GM12878 (cell line): ENCODE results near the gene FAM53B. TPM values are rescaled to one million over a fixed set of nuclear protein-coding genes. Genes with fewer than 3 reads are reported as not detected.

ENCODE experiments used
- ATAC-seq: fragments of 200-7000 bp; cut with Tn5 transposase; 3 replicates; pipeline ENCODE4 v1.9.1; 2020; ENCODE audit warnings: mild to moderate bottlenecking, moderate library complexity
- BruUV-seq: library from RNA; stranded (reverse); fragments of 400-500 nt; replicated peaks from 2 replicates; lab custom pipeline; 2021; lab: Mats Ljungman, UMichigan
- CTCF ChIA-PET: fragments of 300-600 bp; sonication (Branson Sonifier 250); formaldehyde crosslinking; extraction: SDS; loops from one replicate; lab custom pipeline; 2021; ENCODE audit warnings: inconsistent platforms; lab: Yijun Ruan, JAX
- POLR2A ChIA-PET: fragments of 350-600 bp; formaldehyde crosslinking; extraction: SDS; loops from one replicate; lab custom pipeline; 2021; ENCODE audit warnings: inconsistent platforms; lab: Charles Lee
- RAD21 ChIA-PET: fragments of 300-600 bp; sonication (Branson Sonifier 250); formaldehyde crosslinking; loops from one replicate; lab custom pipeline; 2023; ENCODE audit warnings: antibody characterized with exemption; ENCODE audit not compliant: unreplicated experiment; lab: Charles Lee
- SMC1A ChIA-PET: fragments of 300-600 bp; sonication (Branson Sonifier 250); formaldehyde crosslinking; loops from one replicate; lab custom pipeline; 2023; ENCODE audit not compliant: unreplicated experiment, uncharacterized antibody; lab: Charles Lee
- DNase-seq: peaks from one replicate; pipeline ENCODE4 v3.0.0-alpha.2; 2011; ENCODE audit warnings: low read depth, low spot score
- FAIRE-seq: peaks from 3 replicates; lab custom pipeline; 2011; peaks lifted over from hg19 to GRCh38; lab: Jason Lieb, UNC
- H2AFZ ChIP-seq: 2 replicates; pipeline ENCODE4 v1.6.0; 2011; ENCODE audit warnings: low read depth, low read length, control low read depth; ENCODE audit not compliant: control insufficient read depth
- H3K27ac ChIP-seq: 2 replicates; pipeline ENCODE4 v1.5.1; 2011; ENCODE audit warnings: control low read depth; ENCODE audit not compliant: control insufficient read depth, insufficient read depth
- H3K27me3 ChIP-seq, 2 experiments: replicated peaks in 1 of 2; 2 replicates each; pipeline versions ENCODE4 v1.6.0 to v1.6.1; 2011; ENCODE audit warnings: low read length in 1 of 2; ENCODE audit not compliant: control insufficient read depth in 2 of 2, insufficient read depth in 2 of 2
- H3K36me3 ChIP-seq, 2 experiments: 2 replicates each; pipeline ENCODE4 v1.5.1; 2011; ENCODE audit warnings: low read length in 1 of 2; ENCODE audit not compliant: control insufficient read depth in 2 of 2, insufficient read depth in 2 of 2
- H3K4me1 ChIP-seq: 2 replicates; pipeline ENCODE4 v1.6.1; 2011; ENCODE audit warnings: mild to moderate bottlenecking, low read length, moderate library complexity, mixed read lengths; ENCODE audit not compliant: control insufficient read depth, insufficient read depth
- H3K4me2 ChIP-seq: 2 replicates; pipeline ENCODE4 v1.6.0; 2011; ENCODE audit warnings: control low read depth; ENCODE audit not compliant: control insufficient read depth, insufficient read depth
- H3K4me3 ChIP-seq: fragments of 200-600 bp; sonication (generic); 2 replicates; pipeline ENCODE4 v1.5.1; 2016
- H3K79me2 ChIP-seq: 2 replicates; pipeline ENCODE4 v1.6.0; 2011; ENCODE audit warnings: low read length; ENCODE audit not compliant: control insufficient read depth, insufficient read depth
- H3K9ac ChIP-seq: 2 replicates; pipeline ENCODE4 v1.8.0; 2011; ENCODE audit warnings: low read length, control low read depth, mixed read lengths; ENCODE audit not compliant: control insufficient read depth, insufficient read depth
- H3K9me3 ChIP-seq: replicated peaks from 3 replicates; pipeline ENCODE4 v1.5.1; 2011; ENCODE audit warnings: mild to moderate bottlenecking, low read length; ENCODE audit not compliant: control insufficient read depth, insufficient read depth
- H4K20me1 ChIP-seq: 2 replicates; pipeline ENCODE4 v1.6.0; 2011; ENCODE audit not compliant: control insufficient read depth, insufficient read depth
- ATF2 ChIP-seq: IDR thresholded peaks from 2 replicates; pipeline ENCODE4 v1.6.1; 2012; ENCODE audit warnings: low read length, inconsistent platforms
- EGR1 ChIP-seq, 2 experiments: IDR thresholded peaks; 1 replicate in 1 of 2; 2 replicates in 1 of 2; pipeline ENCODE4 v1.6.1; 2011 to 2012; ENCODE audit warnings: low read depth in 2 of 2, low read length in 2 of 2, borderline replicate concordance in 1 of 2, mild to moderate bottlenecking in 1 of 2, moderate library complexity in 1 of 2
- GABPA ChIP-seq: IDR thresholded peaks from 2 replicates; pipeline ENCODE4 v1.6.1; 2014; ENCODE audit warnings: antibody characterized with exemption, low read depth, mild to moderate bottlenecking, inconsistent platforms
- IRF4 ChIP-seq: IDR thresholded peaks from 2 replicates; pipeline ENCODE4 v1.6.1; 2011; ENCODE audit warnings: low read depth, low read length
- LARP7 ChIP-seq: fragments of 450-650 bp; IDR thresholded peaks from 2 replicates; pipeline ENCODE4 v1.6.1; 2017; ENCODE audit warnings: mild to moderate bottlenecking
- MAX ChIP-seq: IDR thresholded peaks from 2 replicates; pipeline ENCODE4 v1.6.1; 2012; ENCODE audit warnings: low read depth, low read length, improper control_type of control experiment
- MEF2B ChIP-seq: fragments of 450-650 bp; IDR thresholded peaks from 2 replicates; pipeline ENCODE4 v1.6.1; 2018; ENCODE audit warnings: mild to moderate bottlenecking, moderate library complexity; ENCODE audit not compliant: partially characterized antibody, poor library complexity, severe bottlenecking
- MTA2 ChIP-seq: fragments of 450-650 bp; IDR thresholded peaks from 2 replicates; pipeline ENCODE4 v1.6.1; 2016; ENCODE audit warnings: low read depth, mild to moderate bottlenecking, moderate library complexity
- MYC ChIP-seq: IDR thresholded peaks from 2 replicates; pipeline ENCODE4 v1.6.1; 2011; ENCODE audit warnings: mild to moderate bottlenecking, low read length, moderate library complexity, inconsistent platforms; ENCODE audit not compliant: insufficient read depth, insufficient replicate concordance, insufficient read length, severe bottlenecking
- RELB ChIP-seq: fragments of 450-650 bp; IDR thresholded peaks from 2 replicates; pipeline ENCODE4 v1.6.1; 2017; ENCODE audit warnings: low read depth, mild to moderate bottlenecking, moderate library complexity
- SPI1 ChIP-seq: IDR thresholded peaks from 2 replicates; pipeline ENCODE4 v1.6.1; 2011; ENCODE audit warnings: low read depth, mild to moderate bottlenecking, low read length, moderate library complexity, borderline replicate concordance; ENCODE audit not compliant: insufficient read depth
- ZNF687 ChIP-seq: fragments of 450-650 bp; IDR thresholded peaks from 2 replicates; pipeline ENCODE4 v1.6.1; 2017; ENCODE audit warnings: mild to moderate bottlenecking, moderate library complexity
- WGBS: methylation state at CpG from one replicate; pipeline ENCODE4 v1.1.6; 2016; ENCODE audit warnings: low lambda C conversion rate; ENCODE audit not compliant: insufficient replicate concordance, insufficient coverage; ENCODE audit errors: missing lambda C conversion rate; 5-methylcytosine and 5-hydroxymethylcytosine counted together
- in situ Hi-C: fragments of 300-500 bp; cut with MboI; formaldehyde crosslinking; loops from 9 replicates; pipeline ENCODE4 v1.14.3; 2018; ENCODE audit warnings: mixed read lengths
- intact Hi-C: fragments of 100-400 bp; cut with micrococcal nuclease; formaldehyde crosslinking; loops from one replicate; pipeline ENCODE4 v1.14.2; 2022; ENCODE audit not compliant: unreplicated experiment
- polyA plus RNA-seq, 11 experiments: library from polyadenylated mRNA; depleted of rRNA in 4 of 11; unstranded in 6 of 11; stranded (reverse) in 5 of 11; fragments of >200 nt; fragmentation: Nextera tagmentation in 4 of 11; fragmentation: Illumina TruSeq in 1 of 11; extraction: Ambion mirVana in 4 of 11; extraction: Trizol in 1 of 11; gene quantifications; 1 replicate in 1 of 11; 2 replicates in 10 of 11; pipeline versions ENCODE4 v1.2.1 to v1.2.3, GENCODE V29; 2011 to 2016; ENCODE audit warnings: inconsistent platforms in 2 of 11, missing spikeins in 2 of 11, low read depth in 1 of 11
- total RNA-seq, 4 experiments: library from RNA; depleted of rRNA in 3 of 4; stranded (reverse); fragments of >200 nt in 3 of 4; fragmentation: Illumina TruSeq in 1 of 4; extraction: Trizol in 1 of 4; gene quantifications; 2 replicates each; pipeline versions ENCODE4 v1.2.1 to v1.2.3, GENCODE V29; 2013 to 2021

Gene FAM53B
- total and polyA plus RNA-seq, 10 of the 15 experiments (the other 5 are each of a cell fraction or from before 2014, with no cell fraction given) = 0.05 to 26.3 (median 8.1) TPM

GRCh38 chr10:124700293-124701037 lies 43.7 kb downstream of the FAM53B start:
- peak overlapping the region; percentile 38 for H3K4me2 ChIP-seq
- peaks cover 63% of the 10 kb centered on the region for H3K4me1 ChIP-seq
- H3K36me3 ChIP-seq = peaks cover 5 to 19% of the 10 kb centered on the region in 2 experiments; a peak in 3 of 4 replicates
- H3K9me3 ChIP-seq = no peaks in the 10 kb centered on the region
- H3K79me2 ChIP-seq = peaks cover 19% of the 10 kb centered on the region
- intact Hi-C loops (no loop called here), in situ Hi-C loops (no loop called here)
- H3K9ac ChIP-seq = peak overlapping the region; percentile 24; the same call in 1 of the 2 replicates
- 35% methylated on average over 26 of the region's 26 CpGs for WGBS
- H3K27me3 ChIP-seq = no peaks in the 10 kb centered on the region
- no peak overlapping the region for H3K4me3 ChIP-seq
- ChIA-PET SMC1A (interaction anchor here (0.6 to 3.8 kb wide), 6 partner anchors 12 to 86 kb away, joined by 3 to 26 read pairs (median 6); no protein-coding TSS in a partner anchor), RAD21 (interaction anchor here (3.1 to 14.0 kb wide), 3 partner anchors 12 to 41 kb away, joined by 14 to 266 read pairs (median 15); no protein-coding TSS in a partner anchor), CTCF (interaction anchor here (1.3 to 6.1 kb wide), 5 partner anchors 11 to 160 kb away, joined by 3 to 74 read pairs (median 5); no protein-coding TSS in a partner anchor), POLR2A (interaction anchor here (1.1 to 3.8 kb wide), 4 partner anchors 12 to 42 kb away, joined by 3 to 17 read pairs (median 4); no protein-coding TSS in a partner anchor)
- peak overlapping the region; percentile 60 for H3K27ac ChIP-seq
- ATAC-seq = no peak
- no peak for FAIRE-seq
- no peaks in the 10 kb centered on the region for H4K20me1 ChIP-seq
- no peak for DNase-seq
- no TSS peak for BruUV-seq
- H2AFZ ChIP-seq = peak overlapping the region; percentile 2; the same call in 1 of the 2 replicates
- TF ChIP-seq EGR1 (IDR thresholded peaks at IDR 0.05; ENCODE audit: borderline replicate concordance in 1 of 2, low read depth in 2 of 2, low read length in 2 of 2) = no peak
- 0 out of 2 replicates have a peak, but pooled peaks have one; percentile 14 for TF ChIP-seq RELB
- peak; percentile 95 for TF ChIP-seq SPI1
- TF ChIP-seq ATF2 = no peak
- 0 out of 2 replicates have a peak, but pooled peaks have one; percentile 11 for TF ChIP-seq IRF4
- TF ChIP-seq LARP7 = no peak
- TF ChIP-seq MYC = no peak
- TF ChIP-seq MAX = no peak
- peak; percentile 46 for TF ChIP-seq MTA2
- TF ChIP-seq ZNF687 = peak; percentile 60; the same call in 1 of the 2 replicates
- no peak for TF ChIP-seq GABPA
- peak; percentile 31 for TF ChIP-seq MEF2B
